AG04449 (cell line): Measurements from ENCODE around the gene ZFP90.
"Not testable (repeated sequence)": the region's sequence is repeated elsewhere in the genome, so short reads cannot be mapped to it uniquely, and the experiment has no call there.

Experiments used
- CTCF ChIA-PET: fragments of 350-600 bp; formaldehyde crosslinking; extraction: SDS; loops from one replicate; lab custom pipeline; 2021; ENCODE audit warnings: antibody characterized with exemption; lab: Yijun Ruan, JAX
- POLR2A ChIA-PET: fragments of 400-600, 350-600 bp; formaldehyde crosslinking; extraction: SDS; loops from one replicate; lab custom pipeline; 2020; ENCODE audit warnings: antibody characterized with exemption, inconsistent platforms; lab: Yijun Ruan, JAX
- DNase-seq: peaks from one replicate; pipeline ENCODE4 v3.0.0-alpha.2; 2010; ENCODE audit warnings: low read depth, low spot score
- H3K4me3 ChIP-seq: 2 replicates; pipeline ENCODE4 v1.5.1; 2011; ENCODE audit warnings: low read depth, mild to moderate bottlenecking, control low read depth, low read length
- TF ChIP-seq, protein P1 (sequence below): IDR thresholded peaks from one replicate; pipeline ENCODE4 v1.5.1; 2011; ENCODE audit warnings: mild to moderate bottlenecking, moderate library complexity, low read length, control low read depth, inconsistent platforms; ENCODE audit not compliant: insufficient read depth; ENCODE audit errors: missing control alignments

The ZFP90 gene

DNA sequence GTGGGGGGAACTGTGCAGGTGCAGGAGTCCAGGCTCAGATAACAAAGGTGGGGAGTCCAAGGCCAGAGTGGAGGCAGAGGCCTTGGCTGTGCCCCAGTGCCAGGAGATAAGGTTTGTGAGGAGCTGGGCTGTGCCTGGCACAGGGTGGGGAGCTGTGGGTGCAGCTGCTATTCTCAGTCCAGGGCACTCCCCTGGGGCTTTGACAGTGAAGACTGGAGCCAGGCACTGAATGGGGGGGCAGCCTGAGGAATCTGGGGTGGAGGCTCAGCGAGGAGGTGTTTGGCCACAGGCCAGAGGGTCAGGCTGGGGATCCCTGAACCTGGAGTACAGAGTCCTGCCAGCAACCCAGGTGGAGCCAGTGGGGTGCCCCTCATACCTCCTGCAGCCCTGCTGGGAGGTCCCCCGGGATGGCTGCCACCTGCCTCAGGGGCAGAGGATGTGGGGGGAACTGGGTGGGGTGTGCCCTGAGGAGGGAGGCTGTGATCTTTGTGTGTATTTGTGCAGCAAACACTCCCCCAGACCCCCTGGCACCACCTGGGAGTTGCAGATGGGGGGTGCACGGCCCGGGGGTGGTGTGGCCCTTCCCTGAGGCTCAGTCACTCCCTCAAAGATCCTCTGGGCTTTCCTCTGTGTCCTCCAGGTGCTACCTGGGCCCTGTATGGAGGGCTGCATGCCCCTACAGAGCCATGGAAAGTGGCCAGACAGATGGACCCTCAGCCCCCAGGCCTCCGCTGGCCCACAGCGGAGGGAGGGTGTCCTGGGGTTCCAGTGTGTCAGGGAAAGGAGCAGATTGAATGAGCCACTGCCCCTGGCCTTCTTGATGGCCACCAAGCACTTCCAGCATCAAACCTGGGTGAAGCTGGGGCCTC is 46.3 kb upstream of the ZFP90 start:
- POLR2A ChIA-PET: no interaction called here

DNA sequence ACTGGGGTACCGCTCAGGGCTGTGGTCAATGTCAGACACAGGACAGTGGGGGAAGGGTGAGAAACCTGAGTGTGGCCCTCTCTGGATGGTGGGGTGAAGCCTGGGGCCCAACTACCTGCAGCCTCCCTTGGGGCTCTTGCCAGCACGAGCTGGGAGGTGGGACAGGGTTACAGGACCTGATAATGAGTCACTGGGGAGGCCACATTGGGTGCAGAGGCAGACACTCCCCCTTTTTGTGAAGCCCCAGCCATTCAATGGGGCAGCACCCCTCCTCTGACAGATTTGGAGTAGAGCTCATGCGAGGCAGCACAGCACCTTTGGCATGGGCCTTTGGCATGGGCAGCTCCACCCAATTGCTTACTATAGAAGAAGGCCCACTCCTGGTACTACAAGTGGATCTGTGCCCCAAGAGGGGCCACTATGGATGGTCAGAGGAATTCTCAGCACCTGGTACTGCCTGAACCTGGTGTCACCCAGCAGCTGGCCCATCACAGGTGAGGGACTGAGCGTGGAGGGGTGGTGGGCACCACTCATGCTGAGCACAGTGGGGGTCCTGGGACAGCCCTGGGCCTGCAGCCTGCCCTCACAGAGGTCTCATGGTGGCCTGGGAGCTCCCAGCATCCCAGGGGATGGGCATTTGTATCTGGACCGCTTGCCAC is 45.5 kb upstream of the ZFP90 start:
- TF ChIP-seq, protein P1, sequence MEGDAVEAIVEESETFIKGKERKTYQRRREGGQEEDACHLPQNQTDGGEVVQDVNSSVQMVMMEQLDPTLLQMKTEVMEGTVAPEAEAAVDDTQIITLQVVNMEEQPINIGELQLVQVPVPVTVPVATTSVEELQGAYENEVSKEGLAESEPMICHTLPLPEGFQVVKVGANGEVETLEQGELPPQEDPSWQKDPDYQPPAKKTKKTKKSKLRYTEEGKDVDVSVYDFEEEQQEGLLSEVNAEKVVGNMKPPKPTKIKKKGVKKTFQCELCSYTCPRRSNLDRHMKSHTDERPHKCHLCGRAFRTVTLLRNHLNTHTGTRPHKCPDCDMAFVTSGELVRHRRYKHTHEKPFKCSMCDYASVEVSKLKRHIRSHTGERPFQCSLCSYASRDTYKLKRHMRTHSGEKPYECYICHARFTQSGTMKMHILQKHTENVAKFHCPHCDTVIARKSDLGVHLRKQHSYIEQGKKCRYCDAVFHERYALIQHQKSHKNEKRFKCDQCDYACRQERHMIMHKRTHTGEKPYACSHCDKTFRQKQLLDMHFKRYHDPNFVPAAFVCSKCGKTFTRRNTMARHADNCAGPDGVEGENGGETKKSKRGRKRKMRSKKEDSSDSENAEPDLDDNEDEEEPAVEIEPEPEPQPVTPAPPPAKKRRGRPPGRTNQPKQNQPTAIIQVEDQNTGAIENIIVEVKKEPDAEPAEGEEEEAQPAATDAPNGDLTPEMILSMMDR: no peak
- POLR2A ChIA-PET: no interaction called here
- CTCF ChIA-PET: interaction anchor here (2.5 kb wide), 1 partner anchor 27 kb away, joined by 11 read pairs; no protein-coding TSS in a partner anchor
- no peak for DNase-seq
- H3K4me3 ChIP-seq: no peak overlapping the region

More for the DNA sequence above, 46.3 kb upstream of the ZFP90 start:
- no peak for DNase-seq
- no peak overlapping the region for H3K4me3 ChIP-seq
- TF ChIP-seq, protein P1: no peak
- CTCF ChIA-PET: interaction anchor here (2.5 kb wide), 1 partner anchor 28 kb away, joined by 11 read pairs; no protein-coding TSS in a partner anchor

GRCh38 chr16:68494261-68494660 is 44.8 kb upstream of the ZFP90 start:
- DNase-seq, H3K4me3 ChIP-seq, POLR2A ChIA-PET: not testable (repeated sequence)
- CTCF ChIA-PET: interaction anchor here (1.0 to 2.5 kb wide), 2 partner anchors 16 to 27 kb away, joined by 3 to 11 read pairs; no protein-coding TSS in a partner anchor

- ChIA-PET POLR2A (no interaction called here), CTCF (interaction anchor here (1.0 to 1.5 kb wide), 4 partner anchors 8 to 100 kb away, joined by 3 to 7 read pairs (median 4); no protein-coding TSS in a partner anchor)
- no peak for DNase-seq
- no peak overlapping the region for H3K4me3 ChIP-seq
- TF ChIP-seq, protein P1: no peak
Measured at GRCh38 chr16:68496689-68497088, 42.4 kb upstream of the ZFP90 start.

DNA sequence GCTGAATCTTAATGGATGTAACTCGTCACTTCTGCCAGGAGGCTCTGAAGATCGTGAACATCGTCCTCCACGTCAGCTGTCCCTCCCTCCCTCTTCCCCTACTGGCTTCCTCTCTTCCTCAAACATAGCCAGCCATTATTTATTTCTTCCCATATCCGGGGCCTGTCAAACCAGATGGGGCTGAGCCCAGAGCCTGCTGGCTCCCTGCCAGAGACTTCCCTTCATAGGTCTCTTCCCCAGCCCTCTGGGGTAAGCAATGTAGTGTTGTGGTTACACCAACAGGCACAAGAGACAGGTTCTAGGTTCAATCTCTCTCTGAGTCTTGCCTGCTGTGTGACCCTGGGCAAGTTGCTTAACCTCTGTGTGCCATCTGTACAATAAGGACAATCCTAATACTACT is 40.1 kb upstream of the ZFP90 start:
- DNase-seq: no peak
- TF ChIP-seq, protein P1: no peak
- POLR2A ChIA-PET: no interaction called here
- CTCF ChIA-PET: interaction anchor here (0.8 kb wide), 1 partner anchor 22 kb away, joined by 5 read pairs; no protein-coding TSS in a partner anchor
- no peak overlapping the region for H3K4me3 ChIP-seq

GRCh38 chr16:68503334-68503733 is 35.8 kb upstream of the ZFP90 start:
- TF ChIP-seq, protein P1: no peak
- POLR2A ChIA-PET: no interaction called here
- no peak for DNase-seq
- CTCF ChIA-PET: no interaction called here
- H3K4me3 ChIP-seq: no peak overlapping the region
